ENCODE results near the gene CSNK2B.

The CSNK2B gene

GRCh38 chr6:31629014-31629413 lies 36.9 kb upstream of the CSNK2B start:
- Histone ChIP-seq H3K9ac (ENCODE audit: low read length) (no peak overlapping the region), H3K4me3 (ENCODE audit: low read depth, low read length) (no peak overlapping the region), H3K9me3 (ENCODE audit: control insufficient read depth, insufficient read depth, low read depth, low read length) (no peaks in the 10 kb centered on the region), H3K27ac (ENCODE audit: low read depth, low read length) (no peak overlapping the region), H3K27me3 (ENCODE audit: control insufficient read depth, insufficient read depth, low read length) (no peaks in the 10 kb centered on the region), H3K4me1 (ENCODE audit: control insufficient read depth, insufficient read depth, low read length) (no peaks in the 10 kb centered on the region), H3K36me3 (ENCODE audit: control insufficient read depth, insufficient read depth, low read length) (peaks cover 100% of the 10 kb centered on the region)

- no peaks in the 10 kb centered on the region for H3K27me3 ChIP-seq (ENCODE audit: control insufficient read depth, insufficient read depth, low read length)
- H3K27ac ChIP-seq (ENCODE audit: low read depth, low read length), result no peak overlapping the region
- no peak overlapping the region for H3K9ac ChIP-seq (ENCODE audit: low read length)
- peaks cover 100% of the 10 kb centered on the region for H3K36me3 ChIP-seq (ENCODE audit: control insufficient read depth, insufficient read depth, low read length)
- H3K9me3 ChIP-seq (ENCODE audit: control insufficient read depth, insufficient read depth, low read depth, low read length), result no peaks in the 10 kb centered on the region
- H3K4me1 ChIP-seq (ENCODE audit: control insufficient read depth, insufficient read depth, low read length), result no peaks in the 10 kb centered on the region
- H3K4me3 ChIP-seq (ENCODE audit: low read depth, low read length), result no peak overlapping the region
Observed at GRCh38 chr6:31630177-31630934, 35.5 kb upstream of the CSNK2B start.

- no peaks in the 10 kb centered on the region for H3K4me1 ChIP-seq (ENCODE audit: control insufficient read depth, insufficient read depth, low read length)
- peaks cover 100% of the 10 kb centered on the region for H3K36me3 ChIP-seq (ENCODE audit: control insufficient read depth, insufficient read depth, low read length)
- H3K4me3 ChIP-seq (ENCODE audit: low read depth, low read length), result no peak overlapping the region
- no peak overlapping the region for H3K27ac ChIP-seq (ENCODE audit: low read depth, low read length)
- no peaks in the 10 kb centered on the region for H3K27me3 ChIP-seq (ENCODE audit: control insufficient read depth, insufficient read depth, low read length)
- no peak overlapping the region for H3K9ac ChIP-seq (ENCODE audit: low read length)
- no peaks in the 10 kb centered on the region for H3K9me3 ChIP-seq (ENCODE audit: control insufficient read depth, insufficient read depth, low read depth, low read length)
Observed at GRCh38 chr6:31631209-31631608, 34.7 kb upstream of the CSNK2B start.

GRCh38 chr6:31631681-31632278 lies 34.1 kb upstream of the CSNK2B start:
- H3K9me3 ChIP-seq (ENCODE audit: control insufficient read depth, insufficient read depth, low read depth, low read length), result no peaks in the 10 kb centered on the region
- peaks cover 100% of the 10 kb centered on the region for H3K36me3 ChIP-seq (ENCODE audit: control insufficient read depth, insufficient read depth, low read length)
- no peaks in the 10 kb centered on the region for H3K4me1 ChIP-seq (ENCODE audit: control insufficient read depth, insufficient read depth, low read length)
- no peak overlapping the region for H3K27ac ChIP-seq (ENCODE audit: low read depth, low read length)
- no peak overlapping the region for H3K4me3 ChIP-seq (ENCODE audit: low read depth, low read length)
- H3K9ac ChIP-seq (ENCODE audit: low read length), result no peak overlapping the region
- H3K27me3 ChIP-seq (ENCODE audit: control insufficient read depth, insufficient read depth, low read length), result no peaks in the 10 kb centered on the region

GRCh38 chr6:31632279-31632946 lies 33.5 kb upstream of the CSNK2B start:
- no peak overlapping the region for H3K4me3 ChIP-seq (ENCODE audit: low read depth, low read length)
- no peaks in the 10 kb centered on the region for H3K27me3 ChIP-seq (ENCODE audit: control insufficient read depth, insufficient read depth, low read length)
- H3K9me3 ChIP-seq (ENCODE audit: control insufficient read depth, insufficient read depth, low read depth, low read length), result no peaks in the 10 kb centered on the region
- H3K9ac ChIP-seq (ENCODE audit: low read length), result no peak overlapping the region
- H3K4me1 ChIP-seq (ENCODE audit: control insufficient read depth, insufficient read depth, low read length), result no peaks in the 10 kb centered on the region
- H3K36me3 ChIP-seq (ENCODE audit: control insufficient read depth, insufficient read depth, low read length), result peaks cover 99% of the 10 kb centered on the region
- no peak overlapping the region for H3K27ac ChIP-seq (ENCODE audit: low read depth, low read length)

GRCh38 chr6:31633447-31633846 lies 32.4 kb upstream of the CSNK2B start:
- no peak overlapping the region for H3K4me3 ChIP-seq (ENCODE audit: low read depth, low read length)
- peaks cover 97% of the 10 kb centered on the region for H3K36me3 ChIP-seq (ENCODE audit: control insufficient read depth, insufficient read depth, low read length)
- H3K9ac ChIP-seq (ENCODE audit: low read length), result no peak overlapping the region
- H3K9me3 ChIP-seq (ENCODE audit: control insufficient read depth, insufficient read depth, low read depth, low read length), result no peaks in the 10 kb centered on the region
- H3K4me1 ChIP-seq (ENCODE audit: control insufficient read depth, insufficient read depth, low read length), result no peaks in the 10 kb centered on the region
- H3K27me3 ChIP-seq (ENCODE audit: control insufficient read depth, insufficient read depth, low read length), result no peaks in the 10 kb centered on the region
- no peak overlapping the region for H3K27ac ChIP-seq (ENCODE audit: low read depth, low read length)

GRCh38 chr6:31634131-31634530 lies 31.7 kb upstream of the CSNK2B start:
- Histone ChIP-seq H3K9me3 (ENCODE audit: control insufficient read depth, insufficient read depth, low read depth, low read length) (no peaks in the 10 kb centered on the region), H3K27me3 (ENCODE audit: control insufficient read depth, insufficient read depth, low read length) (no peaks in the 10 kb centered on the region), H3K4me3 (ENCODE audit: low read depth, low read length) (no peak overlapping the region), H3K36me3 (ENCODE audit: control insufficient read depth, insufficient read depth, low read length) (peaks cover 96% of the 10 kb centered on the region), H3K27ac (ENCODE audit: low read depth, low read length) (no peak overlapping the region), H3K4me1 (ENCODE audit: control insufficient read depth, insufficient read depth, low read length) (no peaks in the 10 kb centered on the region), H3K9ac (ENCODE audit: low read length) (no peak overlapping the region)

GRCh38 chr6:31634969-31635575 lies 30.8 kb upstream of the CSNK2B start:
- H3K27me3 ChIP-seq (ENCODE audit: control insufficient read depth, insufficient read depth, low read length), result no peaks in the 10 kb centered on the region
- no peaks in the 10 kb centered on the region for H3K9me3 ChIP-seq (ENCODE audit: control insufficient read depth, insufficient read depth, low read depth, low read length)
- H3K9ac ChIP-seq (ENCODE audit: low read length), result no peak overlapping the region
- H3K36me3 ChIP-seq (ENCODE audit: control insufficient read depth, insufficient read depth, low read length), result peaks cover 97% of the 10 kb centered on the region
- H3K27ac ChIP-seq (ENCODE audit: low read depth, low read length), result no peak overlapping the region; the same call in 1 of the 2 replicates
- H3K4me1 ChIP-seq (ENCODE audit: control insufficient read depth, insufficient read depth, low read length), result no peaks in the 10 kb centered on the region
- no peak overlapping the region for H3K4me3 ChIP-seq (ENCODE audit: low read depth, low read length)

- Histone ChIP-seq H3K27me3 (ENCODE audit: control insufficient read depth, insufficient read depth, low read length) (no peaks in the 10 kb centered on the region), H3K36me3 (ENCODE audit: control insufficient read depth, insufficient read depth, low read length) (peaks cover 97% of the 10 kb centered on the region), H3K4me1 (ENCODE audit: control insufficient read depth, insufficient read depth, low read length) (no peaks in the 10 kb centered on the region), H3K4me3 (ENCODE audit: low read depth, low read length) (no peak overlapping the region), H3K9ac (ENCODE audit: low read length) (no peak overlapping the region), H3K9me3 (ENCODE audit: control insufficient read depth, insufficient read depth, low read depth, low read length) (no peaks in the 10 kb centered on the region), H3K27ac (ENCODE audit: low read depth, low read length) (no peak overlapping the region)
Observed at GRCh38 chr6:31636698-31637596, 28.9 kb upstream of the CSNK2B start.

- H3K27ac ChIP-seq (ENCODE audit: low read depth, low read length), result no peak overlapping the region
Observed at GRCh38 chr6:31639043-31639442, 26.8 kb upstream of the CSNK2B start.

More at GRCh38 chr6:31639043-31639442, 26.8 kb upstream of the CSNK2B start:
- H3K36me3 ChIP-seq (ENCODE audit: control insufficient read depth, insufficient read depth, low read length), result peaks cover 94% of the 10 kb centered on the region
- H3K9ac ChIP-seq (ENCODE audit: low read length), result no peak overlapping the region
- H3K9me3 ChIP-seq (ENCODE audit: control insufficient read depth, insufficient read depth, low read depth, low read length), result no peaks in the 10 kb centered on the region
- H3K27me3 ChIP-seq (ENCODE audit: control insufficient read depth, insufficient read depth, low read length), result no peaks in the 10 kb centered on the region
- no peaks in the 10 kb centered on the region for H3K4me1 ChIP-seq (ENCODE audit: control insufficient read depth, insufficient read depth, low read length)
- no peak overlapping the region for H3K4me3 ChIP-seq (ENCODE audit: low read depth, low read length)

All from HUES6 (cell line).